ENCODE results near the gene STK32C. TPM values are rescaled to one million over a fixed set of nuclear protein-coding genes. Genes with fewer than 3 reads are reported as not detected.

Gene STK32C
- total and polyA plus RNA-seq, 2 donors (not counting 1 experiment from before 2014, with no cell fraction given) = 9.9 to 16.8 TPM

GRCh38 chr10:132243626-132244025 lies 64.1 kb downstream of the STK32C start:
- Mint-ChIP-seq H3K4me3 (no peak overlapping the region), H3K27ac (no peak overlapping the region), H3K4me1 (peaks cover 3% of the 10 kb centered on the region), H3K27me3 (no peaks in the 10 kb centered on the region), H3K9me3 (ENCODE audit: insufficient read depth) (no peaks in the 10 kb centered on the region)
- Histone ChIP-seq H3K4me2 (replicated peaks; ENCODE audit: low read depth, low read length, poor library complexity, severe bottlenecking) (no peak overlapping the region), H3K9me3 (ENCODE audit: control extremely low read depth in 1 of 3, control insufficient read depth in 2 of 3, insufficient read depth in 1 of 3, low read length in 2 of 3) (no peaks in the 10 kb centered on the region), H2AFZ (ENCODE audit: insufficient read depth, low read depth, low read length, poor library complexity, severe bottlenecking) (no peak overlapping the region), H3K27ac (ENCODE audit: low read length in 2 of 2) (no peak overlapping the region), H3K4me3 (ENCODE audit: control extremely low read depth in 1 of 5, extremely low read depth in 1 of 5, insufficient read depth in 1 of 5, low read depth in 2 of 5, low read length in 4 of 5) (no peak overlapping the region), H3K27me3 (replicated peaks in 1 of 4; ENCODE audit: control extremely low read depth in 1 of 4, control insufficient read depth in 3 of 4, insufficient read depth in 4 of 4, low read length in 3 of 4) (no peaks in the 10 kb centered on the region), H3K79me2 (ENCODE audit: control insufficient read depth, insufficient read depth, low read length) (no peaks in the 10 kb centered on the region), H3K36me3 (replicated peaks in 1 of 2; ENCODE audit: control extremely low read depth in 1 of 2, control insufficient read depth in 1 of 2, extremely low read depth in 1 of 2, insufficient read depth in 2 of 2, low read length in 1 of 2) (no peaks in the 10 kb centered on the region), H4K20me1 (ENCODE audit: control insufficient read depth, insufficient read depth, low read length, poor library complexity, severe bottlenecking) (no peaks in the 10 kb centered on the region), H3K9ac (ENCODE audit: low read length) (no peak overlapping the region), H3K4me1 (ENCODE audit: control insufficient read depth in 2 of 2, insufficient read depth in 2 of 2, low read length in 2 of 2) (peaks cover 0 to 3% of the 10 kb centered on the region in 2 donors)
- no peak for DNase-seq
- ATAC-seq (ENCODE audit: low read depth) = no peak
- no peak for TF ChIP-seq EZH2 (IDR thresholded peaks at IDR 0.05; ENCODE audit: borderline replicate concordance, insufficient read depth, low read depth, low read length, poor library complexity, severe bottlenecking)
- TF ChIP-seq, protein P1, sequence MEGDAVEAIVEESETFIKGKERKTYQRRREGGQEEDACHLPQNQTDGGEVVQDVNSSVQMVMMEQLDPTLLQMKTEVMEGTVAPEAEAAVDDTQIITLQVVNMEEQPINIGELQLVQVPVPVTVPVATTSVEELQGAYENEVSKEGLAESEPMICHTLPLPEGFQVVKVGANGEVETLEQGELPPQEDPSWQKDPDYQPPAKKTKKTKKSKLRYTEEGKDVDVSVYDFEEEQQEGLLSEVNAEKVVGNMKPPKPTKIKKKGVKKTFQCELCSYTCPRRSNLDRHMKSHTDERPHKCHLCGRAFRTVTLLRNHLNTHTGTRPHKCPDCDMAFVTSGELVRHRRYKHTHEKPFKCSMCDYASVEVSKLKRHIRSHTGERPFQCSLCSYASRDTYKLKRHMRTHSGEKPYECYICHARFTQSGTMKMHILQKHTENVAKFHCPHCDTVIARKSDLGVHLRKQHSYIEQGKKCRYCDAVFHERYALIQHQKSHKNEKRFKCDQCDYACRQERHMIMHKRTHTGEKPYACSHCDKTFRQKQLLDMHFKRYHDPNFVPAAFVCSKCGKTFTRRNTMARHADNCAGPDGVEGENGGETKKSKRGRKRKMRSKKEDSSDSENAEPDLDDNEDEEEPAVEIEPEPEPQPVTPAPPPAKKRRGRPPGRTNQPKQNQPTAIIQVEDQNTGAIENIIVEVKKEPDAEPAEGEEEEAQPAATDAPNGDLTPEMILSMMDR (IDR thresholded peaks at IDR 0.05) = no peak
- POLR2A ChIA-PET = no interaction called here
- WGBS (ENCODE audit: insufficient coverage) = 98% methylated on average over 11 of the region's 11 CpGs
- intact Hi-C loops (cut with micrococcal nuclease) = no loop called here
- CTCF ChIA-PET = no interaction called here

DNA sequence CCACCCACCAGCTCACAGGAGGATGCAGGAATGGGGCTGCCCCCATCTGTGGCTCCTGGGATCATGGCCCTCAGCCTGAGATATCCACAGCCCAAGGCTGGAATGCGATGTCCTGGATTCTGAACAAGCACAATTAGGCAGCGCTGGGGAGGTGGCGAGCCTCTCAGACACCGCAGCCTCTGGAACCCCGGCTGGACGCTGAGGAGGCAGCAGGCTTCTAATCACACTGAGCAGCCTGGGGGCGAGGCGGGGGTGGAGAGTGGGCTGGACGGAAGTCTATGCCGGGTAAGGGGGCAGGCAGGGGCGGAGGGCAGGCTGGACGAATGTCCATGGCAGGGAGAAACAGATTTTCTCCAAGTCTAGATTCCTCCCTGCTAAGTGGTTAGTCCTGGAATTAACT lies 64.6 kb downstream of the STK32C start:
- no peak overlapping the region for H3K4me3 Mint-ChIP-seq
- H3K27ac Mint-ChIP-seq = no peak overlapping the region
- no peaks in the 10 kb centered on the region for H4K20me1 ChIP-seq (ENCODE audit: control insufficient read depth, insufficient read depth, low read length, poor library complexity, severe bottlenecking)
- H3K27me3 Mint-ChIP-seq = no peaks in the 10 kb centered on the region
- CTCF ChIA-PET = no interaction called here
- no peak overlapping the region for H3K4me3 ChIP-seq (ENCODE audit: control extremely low read depth in 1 of 5, extremely low read depth in 1 of 5, insufficient read depth in 1 of 5, low read depth in 2 of 5, low read length in 4 of 5)
- DNase-seq = no peak
- ATAC-seq (ENCODE audit: low read depth) = no peak
- no peak overlapping the region for H3K27ac ChIP-seq (ENCODE audit: low read length in 2 of 2)
- H3K27me3 ChIP-seq (replicated peaks in 1 of 4; ENCODE audit: control extremely low read depth in 1 of 4, control insufficient read depth in 3 of 4, insufficient read depth in 4 of 4, low read length in 3 of 4) = no peaks in the 10 kb centered on the region
- TF ChIP-seq, protein P1 (IDR thresholded peaks at IDR 0.05) = no peak
- TF ChIP-seq EZH2 (IDR thresholded peaks at IDR 0.05; ENCODE audit: borderline replicate concordance, insufficient read depth, low read depth, low read length, poor library complexity, severe bottlenecking) = no peak
- POLR2A ChIA-PET = no interaction called here
- no peaks in the 10 kb centered on the region for H3K36me3 ChIP-seq (replicated peaks in 1 of 2; ENCODE audit: control extremely low read depth in 1 of 2, control insufficient read depth in 1 of 2, extremely low read depth in 1 of 2, insufficient read depth in 2 of 2, low read length in 1 of 2)
- H3K4me1 ChIP-seq (ENCODE audit: control insufficient read depth in 2 of 2, insufficient read depth in 2 of 2, low read length in 2 of 2) = no peaks in the 10 kb centered on the region
- H3K4me2 ChIP-seq (replicated peaks; ENCODE audit: low read depth, low read length, poor library complexity, severe bottlenecking) = no peak overlapping the region
- H2AFZ ChIP-seq (ENCODE audit: insufficient read depth, low read depth, low read length, poor library complexity, severe bottlenecking) = no peak overlapping the region
- H3K9ac ChIP-seq (ENCODE audit: low read length) = no peak overlapping the region
- H3K9me3 Mint-ChIP-seq (ENCODE audit: insufficient read depth) = no peaks in the 10 kb centered on the region
- H3K9me3 ChIP-seq (ENCODE audit: control extremely low read depth in 1 of 3, control insufficient read depth in 2 of 3, insufficient read depth in 1 of 3, low read length in 2 of 3) = no peaks in the 10 kb centered on the region
- intact Hi-C loops (cut with micrococcal nuclease) = no loop called here
- H3K79me2 ChIP-seq (ENCODE audit: control insufficient read depth, insufficient read depth, low read length) = no peaks in the 10 kb centered on the region
- H3K4me1 Mint-ChIP-seq = peaks cover 2% of the 10 kb centered on the region
- 97% methylated on average over 12 of the region's 12 CpGs for WGBS (ENCODE audit: insufficient coverage)

Measured in B cell (primary cell).